Keratinocyte (primary cell): ENCODE results near the gene RHBDD1. TPM values are rescaled to one million over a fixed set of nuclear protein-coding genes. Genes with fewer than 3 reads are reported as not detected.
A peak's percentile ranks its signal among the peaks of the same experiment; 100 is the strongest.

ENCODE experiments used
- DNase-seq: peaks from one replicate; pipeline ENCODE4 v3.0.0-alpha.2; 2011; ENCODE audit warnings: low read depth, missing footprints, low spot score
- FAIRE-seq: peaks from 2 replicates; lab custom pipeline; 2011; peaks lifted over from hg19 to GRCh38; lab: Jason Lieb, UNC
- H2AFZ ChIP-seq: 2 replicates; pipeline ENCODE4 v1.6.0; 2012; ENCODE audit warnings: low read length, control low read depth, inconsistent platforms; ENCODE audit not compliant: control insufficient read depth
- H3K27ac ChIP-seq: 2 replicates; pipeline ENCODE4 v1.5.1; 2011; ENCODE audit warnings: low read length; ENCODE audit not compliant: control insufficient read depth, insufficient read depth
- H3K27me3 ChIP-seq: 3 replicates; pipeline ENCODE4 v1.6.0; 2011; ENCODE audit warnings: low read length; ENCODE audit not compliant: control insufficient read depth, insufficient read depth; ENCODE audit errors: extremely low read depth
- H3K36me3 ChIP-seq, 2 experiments: 2 replicates in 1 of 2; 3 replicates in 1 of 2; pipeline ENCODE4 v1.5.1; 2011; ENCODE audit warnings: low read length in 2 of 2, mild to moderate bottlenecking in 1 of 2; ENCODE audit not compliant: control insufficient read depth in 2 of 2, insufficient read depth in 2 of 2; ENCODE audit errors: extremely low read depth in 1 of 2
- H3K4me1 ChIP-seq: 3 replicates; pipeline ENCODE4 v1.5.1; 2011; ENCODE audit warnings: low read length; ENCODE audit not compliant: control insufficient read depth, insufficient read depth; ENCODE audit errors: extremely low read depth
- H3K4me2 ChIP-seq: 3 replicates; pipeline ENCODE4 v1.6.0; 2011; ENCODE audit warnings: low read depth, low read length; ENCODE audit not compliant: control insufficient read depth, insufficient read depth; ENCODE audit errors: extremely low read depth
- H3K4me3 ChIP-seq, 3 experiments: fragments of 200-600 bp in 1 of 3; sonication (generic) in 1 of 3; 2 replicates in 2 of 3; 3 replicates in 1 of 3; pipeline ENCODE4 v1.5.1; 2011 to 2016; ENCODE audit warnings: low read length in 3 of 3, mild to moderate bottlenecking in 3 of 3, control low read depth in 2 of 3, inconsistent platforms in 1 of 3, low read depth in 1 of 3, mixed read lengths in 1 of 3, mixed run types in 1 of 3, moderate library complexity in 1 of 3; ENCODE audit not compliant: control insufficient read depth in 2 of 3, insufficient read depth in 2 of 3; ENCODE audit errors: extremely low read depth in 1 of 3
- H3K79me2 ChIP-seq: 2 replicates; pipeline ENCODE4 v1.6.0; 2012; ENCODE audit warnings: low read length; ENCODE audit not compliant: control insufficient read depth, insufficient read depth
- H3K9ac ChIP-seq: 3 replicates; pipeline ENCODE4 v1.6.0; 2011; ENCODE audit warnings: low read length; ENCODE audit not compliant: control insufficient read depth, insufficient read depth; ENCODE audit errors: extremely low read depth
- H3K9me1 ChIP-seq: 3 replicates; pipeline ENCODE4 v1.6.0; 2011; ENCODE audit warnings: low read length; ENCODE audit not compliant: control insufficient read depth, insufficient read depth; ENCODE audit errors: extremely low read depth
- H3K9me3 ChIP-seq: 2 replicates; pipeline ENCODE4 v1.5.1; 2012; ENCODE audit warnings: low read depth, low read length; ENCODE audit not compliant: control insufficient read depth
- H4K20me1 ChIP-seq: 3 replicates; pipeline ENCODE4 v1.6.0; 2011; ENCODE audit warnings: low read length; ENCODE audit not compliant: control insufficient read depth, insufficient read depth; ENCODE audit errors: extremely low read depth
- CTCF ChIP-seq, 3 experiments: IDR thresholded peaks in 1 of 3; conservative IDR thresholded peaks in 1 of 3; optimal IDR thresholded peaks in 1 of 3; 2 replicates in 2 of 3; 3 replicates in 1 of 3; pipeline versions ENCODE3 to v1.5.1; 2011; ENCODE audit warnings: low read length in 3 of 3, mild to moderate bottlenecking in 3 of 3, moderate library complexity in 2 of 3, control low read depth in 1 of 3, inconsistent platforms in 1 of 3; ENCODE audit not compliant: insufficient read depth in 2 of 3; ENCODE audit errors: extremely low read depth in 1 of 3
- EZH2 ChIP-seq: IDR thresholded peaks from one replicate; pipeline ENCODE4 v1.6.1; 2012; ENCODE audit warnings: inconsistent platforms, mild to moderate bottlenecking, low read length, moderate library complexity
- dilution Hi-C: fragments of 300-500 bp; cut with MboI; formaldehyde crosslinking; loops from one replicate; pipeline ENCODE4 v1.7.0; 2020; ENCODE audit warnings: low sequenced_read_pairs; ENCODE audit not compliant: extremely low pct_ligation_motif_present
- polyA minus RNA-seq, 3 experiments: library from RNA; depleted of rRNA, polyadenylated mRNA; stranded (reverse); fragments of >200 nt; gene quantifications; 1 replicate in 1 of 3; 2 replicates in 1 of 3; 3 replicates in 1 of 3; pipeline ENCODE4 v1.2.3, GENCODE V29; 2011
- polyA plus RNA-seq, 5 experiments: library from polyadenylated mRNA; depleted of rRNA in 3 of 5; stranded (reverse) in 3 of 5; stranded (forward) in 1 of 5; unstranded in 1 of 5; fragments of >200 nt; gene quantifications; 1 replicate in 1 of 5; 2 replicates in 3 of 5; 3 replicates in 1 of 5; pipeline versions ENCODE4 v1.2.1 to v1.2.3, GENCODE V29; 2011 to 2012; ENCODE audit warnings: missing spikeins in 2 of 5, low read depth in 1 of 5, low replicate concordance in 1 of 5

Gene RHBDD1, protein sequence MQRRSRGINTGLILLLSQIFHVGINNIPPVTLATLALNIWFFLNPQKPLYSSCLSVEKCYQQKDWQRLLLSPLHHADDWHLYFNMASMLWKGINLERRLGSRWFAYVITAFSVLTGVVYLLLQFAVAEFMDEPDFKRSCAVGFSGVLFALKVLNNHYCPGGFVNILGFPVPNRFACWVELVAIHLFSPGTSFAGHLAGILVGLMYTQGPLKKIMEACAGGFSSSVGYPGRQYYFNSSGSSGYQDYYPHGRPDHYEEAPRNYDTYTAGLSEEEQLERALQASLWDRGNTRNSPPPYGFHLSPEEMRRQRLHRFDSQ
- polyA plus RNA-seq (22.1 to 27.8 TPM (median 22.8 TPM) in 3 replicates), polyA minus RNA-seq (14.7 to 83.2 TPM (median 78.3 TPM) in 3 replicates)
- polyA plus RNA-seq (2011; ENCODE audit: low read depth) = 25.1 TPM
- polyA plus RNA-seq (2011; cell fraction: cytosol; rRNA removed) = 10.7 and 33.0 TPM in 2 replicates
- 28.3 and 32.6 TPM in 2 replicates for polyA plus RNA-seq (2011; cell fraction: nucleus; rRNA removed)
- 16.2 and 22.0 TPM in 2 replicates for polyA plus RNA-seq (2012; ENCODE audit: low replicate concordance)
- 19.4 TPM for polyA minus RNA-seq (2011; cell fraction: cytosol; rRNA and poly(A)+ RNA removed)
- 31.2 and 82.2 TPM in 2 replicates for polyA minus RNA-seq (2011; cell fraction: nucleus; rRNA and poly(A)+ RNA removed)

DNA sequence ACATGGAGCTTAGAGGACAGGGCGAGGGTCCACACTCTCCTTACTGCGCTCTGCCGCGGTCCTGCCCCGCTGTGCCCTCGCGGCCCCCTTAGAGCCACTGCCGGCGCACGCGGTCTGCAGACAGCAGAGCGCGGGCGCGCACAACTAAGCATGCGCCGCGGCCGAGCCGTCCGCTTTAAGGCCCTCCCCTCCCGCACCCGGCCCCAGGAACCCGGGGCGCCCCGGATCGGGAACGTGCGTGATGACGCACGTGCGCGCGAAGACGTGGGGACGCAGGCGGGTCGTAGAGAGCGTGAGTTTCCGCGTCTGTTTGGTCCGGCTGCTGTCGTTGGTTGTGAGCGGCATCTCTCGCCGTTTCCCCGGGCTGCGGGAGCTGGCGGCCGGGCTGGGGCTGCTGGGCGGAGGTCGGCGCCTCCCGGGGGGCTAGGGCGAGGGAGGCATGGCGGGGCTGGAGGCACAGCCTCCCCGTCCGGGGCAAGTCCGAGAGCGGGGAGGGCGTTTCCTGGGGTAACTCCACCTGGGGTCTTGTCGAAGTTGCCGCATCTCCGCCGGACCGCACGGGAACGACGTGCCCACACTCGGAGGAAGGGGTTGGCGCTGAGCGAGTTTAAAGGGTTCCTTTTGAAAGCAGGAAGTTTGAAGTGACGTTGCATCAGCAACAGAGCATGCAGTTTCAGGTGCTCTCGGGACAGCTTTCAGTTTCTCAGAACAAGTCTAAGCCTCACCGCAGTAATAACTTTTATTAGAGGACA is at the start of gene RHBDD1:
Gene RHBDD1, plus strand, starts transcription at position 259 of the 752 bp plus-strand sequence. CDS start 28,640 bp downstream, outside the sequence.
- Histone ChIP-seq H4K20me1 (no peaks in the 10 kb centered on the region), H3K9ac (peak within 1 kb of the TSS; percentile 93), H2AFZ (peak within 1 kb of the TSS; percentile 98), H3K27me3 (no peaks in the 10 kb centered on the region), H3K9me1 (no peaks in the 10 kb centered on the region), H3K4me2 (peak within 1 kb of the TSS; percentile 79), H3K9me3 (no peaks in the 10 kb centered on the region), H3K27ac (peak within 1 kb of the TSS; percentile 89), H3K79me2 (peaks cover 19% of the 10 kb centered on the region), H3K36me3 (peaks cover 0 to 5% of the 10 kb centered on the region in 2 experiments), H3K4me1 (peaks cover 15% of the 10 kb centered on the region), H3K4me3 (peak within 1 kb of the TSS; percentile 70 to 81 (median 80))
- peak; percentile 76 for FAIRE-seq
- peak; percentile 30 for DNase-seq
- dilution Hi-C loops = no loop called here
- TF ChIP-seq EZH2 = no peak
- TF ChIP-seq CTCF (optimal IDR thresholded peaks at IDR 0.05 in 1 of 3, IDR thresholded peaks at IDR 0.05 in 1 of 3, conservative IDR thresholded peaks at IDR 0.05 in 1 of 3; ENCODE audit: extremely low read depth in 1 of 3, insufficient read depth in 2 of 3, low read length in 3 of 3) = no peak

DNA sequence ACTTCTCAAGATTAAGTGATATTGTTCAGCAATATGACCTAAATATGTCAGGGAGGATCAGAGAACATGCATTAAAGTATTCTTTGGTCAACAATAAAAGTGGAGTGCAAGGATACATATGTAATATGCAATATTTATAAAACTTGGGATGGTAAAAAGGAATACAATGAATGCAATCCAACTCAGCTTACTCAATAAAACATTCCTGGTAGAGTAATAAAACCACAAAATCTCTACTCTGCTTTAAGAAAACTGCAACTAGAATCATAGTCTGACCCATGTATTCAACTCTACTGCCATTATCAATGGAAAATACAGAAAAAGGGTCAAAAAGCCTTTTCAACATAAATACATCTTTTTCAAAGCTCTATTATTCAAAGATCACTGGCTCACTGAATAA is 47.8 kb upstream of the RHBDD1 start:
- H2AFZ ChIP-seq = no peak overlapping the region
- no peaks in the 10 kb centered on the region for H3K27me3 ChIP-seq
- no peaks in the 10 kb centered on the region for H4K20me1 ChIP-seq
- dilution Hi-C loops = no loop called here
- TF ChIP-seq CTCF (optimal IDR thresholded peaks at IDR 0.05 in 1 of 3, IDR thresholded peaks at IDR 0.05 in 1 of 3, conservative IDR thresholded peaks at IDR 0.05 in 1 of 3; ENCODE audit: extremely low read depth in 1 of 3, insufficient read depth in 2 of 3, low read length in 3 of 3) (no peak), EZH2 (no peak)
- H3K36me3 ChIP-seq = peaks cover 2 to 13% of the 10 kb centered on the region in 2 experiments
- H3K4me1 ChIP-seq = peaks cover 21% of the 10 kb centered on the region
- H3K9ac ChIP-seq = no peak overlapping the region
- H3K9me1 ChIP-seq = no peaks in the 10 kb centered on the region
- no peak overlapping the region for H3K27ac ChIP-seq
- H3K9me3 ChIP-seq = no peaks in the 10 kb centered on the region
- no peak overlapping the region for H3K4me2 ChIP-seq
- H3K4me3 ChIP-seq = no peak overlapping the region
- H3K79me2 ChIP-seq = peaks cover 54% of the 10 kb centered on the region
- no peak for DNase-seq
- no peak for FAIRE-seq
